ENCODE measurements around the gene CYP21A2.
"Not testable (repeated sequence)": the region's sequence is repeated elsewhere in the genome, so short reads cannot be mapped to it uniquely, and the experiment has no call there.

- TF ChIP-seq, protein P1, sequence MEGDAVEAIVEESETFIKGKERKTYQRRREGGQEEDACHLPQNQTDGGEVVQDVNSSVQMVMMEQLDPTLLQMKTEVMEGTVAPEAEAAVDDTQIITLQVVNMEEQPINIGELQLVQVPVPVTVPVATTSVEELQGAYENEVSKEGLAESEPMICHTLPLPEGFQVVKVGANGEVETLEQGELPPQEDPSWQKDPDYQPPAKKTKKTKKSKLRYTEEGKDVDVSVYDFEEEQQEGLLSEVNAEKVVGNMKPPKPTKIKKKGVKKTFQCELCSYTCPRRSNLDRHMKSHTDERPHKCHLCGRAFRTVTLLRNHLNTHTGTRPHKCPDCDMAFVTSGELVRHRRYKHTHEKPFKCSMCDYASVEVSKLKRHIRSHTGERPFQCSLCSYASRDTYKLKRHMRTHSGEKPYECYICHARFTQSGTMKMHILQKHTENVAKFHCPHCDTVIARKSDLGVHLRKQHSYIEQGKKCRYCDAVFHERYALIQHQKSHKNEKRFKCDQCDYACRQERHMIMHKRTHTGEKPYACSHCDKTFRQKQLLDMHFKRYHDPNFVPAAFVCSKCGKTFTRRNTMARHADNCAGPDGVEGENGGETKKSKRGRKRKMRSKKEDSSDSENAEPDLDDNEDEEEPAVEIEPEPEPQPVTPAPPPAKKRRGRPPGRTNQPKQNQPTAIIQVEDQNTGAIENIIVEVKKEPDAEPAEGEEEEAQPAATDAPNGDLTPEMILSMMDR (IDR thresholded peaks at IDR 0.05) = not testable (repeated sequence)
- TF ChIP-seq EZH2 (IDR thresholded peaks at IDR 0.05) = not testable (repeated sequence)
These were observed 17.5 kb downstream of the CYP21A2 start for GRCh38 chr6:32055756-32056155.

Measured in neural progenitor cell (in vitro differentiated cells).